DMS79 treated with DMSO at 0.1 percent for 48 hours (cell line): ENCODE measurements around the gene CAMTA1.

Experiments
- DNase-seq: peaks from one replicate; lab custom pipeline; 2025; lab: John Stamatoyannopoulos, UW

The CAMTA1 gene

DNA sequence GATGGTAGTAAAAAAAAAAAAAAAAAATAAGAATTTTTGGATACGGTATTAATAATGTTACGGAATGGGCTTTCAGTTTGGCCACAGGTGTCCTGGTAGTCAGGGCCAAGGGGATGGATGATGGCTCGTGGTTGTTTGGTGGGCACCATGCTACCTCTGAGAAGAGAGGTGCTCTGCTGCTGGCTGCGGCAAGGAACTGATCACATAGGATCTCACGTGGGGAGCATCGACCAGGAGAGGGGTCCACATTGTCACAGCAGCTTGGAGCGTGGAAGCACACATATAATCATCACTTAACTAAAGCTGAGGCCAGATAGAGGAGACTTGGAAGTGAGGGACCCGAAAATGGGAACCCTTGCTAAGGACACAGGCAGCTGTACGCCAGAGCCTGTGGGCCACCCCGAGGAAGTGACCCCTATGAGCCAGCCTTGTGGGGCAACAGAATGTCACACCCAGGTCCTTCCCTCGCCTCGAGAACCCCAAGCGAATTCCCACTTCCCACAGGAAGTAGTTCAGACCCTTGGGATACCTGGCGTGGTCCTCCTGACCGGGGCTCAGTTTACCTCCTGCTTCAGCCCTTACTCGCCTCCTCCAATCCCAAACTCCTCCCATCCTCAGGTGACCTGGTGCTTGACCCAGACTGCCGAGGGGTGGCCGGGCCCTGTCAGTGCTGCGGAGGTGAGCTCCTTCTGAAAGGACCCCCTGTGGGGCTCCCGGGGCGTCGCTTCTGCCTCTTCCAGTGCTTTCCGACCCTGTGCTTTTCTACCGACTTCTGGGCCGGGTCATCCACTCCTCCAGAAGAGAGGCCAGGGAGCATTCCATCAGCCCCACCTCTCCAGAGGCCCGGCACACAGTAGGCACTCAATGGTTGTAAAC is 222.0 kb downstream of the CAMTA1 start:
- no peak for DNase-seq

DNA sequence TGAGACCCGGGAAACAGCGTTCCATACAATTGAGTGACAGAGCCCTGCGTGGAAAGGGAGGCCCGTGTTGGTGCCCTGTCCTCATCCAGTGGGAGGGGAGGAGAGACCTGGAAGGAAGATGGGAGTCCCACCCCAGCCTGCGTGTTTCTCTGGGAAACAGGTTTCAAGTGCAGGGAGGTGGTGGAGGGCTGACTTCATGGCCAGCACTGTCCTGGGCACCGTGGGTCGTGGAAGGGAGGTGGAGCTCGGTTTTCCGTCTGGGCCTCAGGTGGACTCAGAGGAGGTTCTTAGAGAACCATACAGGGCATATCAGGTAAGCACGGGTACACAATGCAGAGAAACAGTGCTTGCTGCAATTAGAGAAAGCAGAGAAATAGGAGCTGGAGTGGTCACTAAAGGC is 222.6 kb downstream of the CAMTA1 start:
- DNase-seq = no peak

DNA sequence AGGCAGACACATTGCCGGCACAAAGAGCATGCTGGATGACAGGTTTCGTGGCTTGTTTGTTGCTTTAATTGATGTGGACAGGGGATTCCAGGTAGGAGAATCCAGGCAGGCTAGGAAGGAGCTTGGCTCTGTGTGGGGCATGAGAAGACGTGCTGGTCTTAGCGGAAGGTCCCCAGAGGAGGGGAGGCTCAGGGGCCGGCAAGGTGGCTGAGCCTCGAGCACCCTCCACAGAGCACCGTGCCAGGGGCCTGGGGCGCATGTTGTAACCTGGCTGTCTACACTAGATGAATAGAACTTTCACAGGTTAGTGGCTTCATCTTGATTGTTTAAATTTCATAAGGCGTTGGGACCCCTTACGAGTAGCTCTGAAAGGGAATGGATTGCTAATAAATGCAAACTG is 223.1 kb downstream of the CAMTA1 start:
- no peak for DNase-seq

DNA sequence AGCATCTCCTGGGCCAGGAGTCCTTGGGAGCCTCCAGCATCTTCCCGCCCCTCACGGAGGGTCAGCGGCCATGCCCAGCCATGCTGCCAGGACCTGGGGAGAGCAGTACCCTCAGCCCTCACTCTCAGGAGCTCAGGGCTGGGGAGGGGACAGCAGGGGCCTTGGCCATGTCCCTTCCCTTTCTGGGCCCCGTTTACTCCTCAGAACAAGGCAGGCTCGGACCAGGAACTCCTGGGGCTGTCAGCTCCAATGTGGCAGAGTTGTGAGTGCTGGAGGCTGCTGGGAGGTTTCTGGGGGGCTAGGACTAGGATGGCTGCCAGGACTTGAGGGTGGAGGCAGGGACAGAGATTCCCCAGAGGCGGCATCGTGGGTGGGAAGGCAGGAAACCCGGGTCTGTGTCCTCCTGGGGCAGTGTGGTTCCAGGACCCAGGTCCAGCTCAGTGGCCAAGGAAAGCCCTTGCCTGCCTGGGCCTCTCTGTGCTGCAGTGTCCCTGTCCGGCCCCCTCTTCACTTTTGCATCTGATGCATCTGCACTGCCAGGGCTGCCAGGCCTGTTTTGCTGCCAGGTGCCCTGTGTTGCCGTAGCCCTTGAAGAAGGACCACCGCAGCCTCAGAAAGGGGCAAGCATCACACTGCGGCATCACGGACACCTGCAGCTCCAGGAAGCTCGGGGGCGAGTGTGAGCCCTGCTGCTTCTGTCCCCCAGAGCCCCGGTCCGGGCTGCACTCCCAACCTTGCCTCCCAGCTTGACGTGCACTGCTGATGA is 223.9 kb downstream of the CAMTA1 start:
- DNase-seq = no peak

DNA sequence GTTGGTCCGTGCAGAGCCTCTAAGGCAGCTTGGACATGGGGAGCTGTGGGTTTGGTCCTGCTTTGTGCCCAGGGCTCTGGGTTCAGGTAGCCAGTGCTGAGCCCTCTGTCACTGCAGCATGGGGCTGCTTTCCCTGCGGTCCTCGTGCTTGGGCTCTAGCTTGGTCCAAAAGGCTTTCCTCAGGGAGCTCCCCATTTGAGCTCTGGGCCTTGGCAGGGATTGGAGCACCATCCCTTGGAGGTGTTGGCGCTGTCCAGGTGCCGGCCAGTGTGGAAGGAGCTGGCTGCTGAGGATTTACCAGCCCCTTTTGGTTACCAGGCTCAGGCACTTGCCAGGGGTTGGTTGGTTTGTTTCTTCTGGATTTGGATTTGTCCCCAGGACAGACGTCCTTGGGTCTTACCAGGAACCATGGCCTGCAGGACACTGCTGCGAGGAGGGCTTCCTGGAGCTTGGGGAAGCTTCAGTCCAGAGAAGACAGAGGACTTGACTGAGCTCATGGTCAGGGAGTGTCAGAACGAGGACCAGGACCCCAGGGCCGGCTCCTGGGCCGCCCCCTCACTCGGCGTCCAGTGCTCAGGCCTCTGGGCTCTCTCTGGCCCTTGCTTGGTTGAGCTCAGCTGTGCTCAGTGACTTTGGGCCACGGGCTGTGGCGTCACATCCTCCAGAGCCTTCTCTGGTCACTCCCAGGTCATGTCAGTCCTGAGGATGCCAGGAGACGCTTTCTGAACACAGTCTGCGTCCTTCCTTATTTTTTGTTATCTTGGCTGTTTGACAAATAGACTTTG is 224.7 kb downstream of the CAMTA1 start:
- DNase-seq = no peak

DNA sequence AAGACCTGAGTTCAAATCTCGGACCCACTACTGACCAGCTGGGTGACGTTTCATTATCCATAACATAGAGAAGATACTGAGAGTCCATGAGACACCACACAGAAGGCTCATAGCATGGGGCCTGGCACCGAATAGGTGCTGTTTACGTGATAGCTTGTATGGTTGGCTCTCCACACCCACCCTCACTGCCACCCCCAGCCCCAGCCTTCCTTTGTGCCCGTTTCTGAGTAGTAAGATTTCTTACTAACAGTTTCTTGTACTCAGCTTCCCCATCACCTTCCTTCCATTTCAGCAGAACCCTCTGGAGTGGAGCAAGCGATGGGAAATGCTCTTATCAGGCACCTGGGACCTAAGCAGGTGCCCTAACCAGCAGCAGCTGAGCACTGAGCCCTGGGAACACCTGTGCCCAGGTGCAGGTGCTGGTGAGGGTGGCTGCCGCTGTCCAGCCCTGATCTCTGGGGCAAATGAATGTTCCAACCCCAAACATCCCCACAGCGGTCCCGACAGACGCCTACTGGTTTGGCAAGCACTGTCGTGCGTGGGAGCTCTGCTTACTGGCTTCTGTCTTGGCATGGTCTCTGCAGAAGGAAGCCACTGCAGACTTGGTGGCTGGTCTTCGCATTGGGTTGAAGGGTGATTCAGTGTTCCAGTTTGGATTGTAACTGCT is 225.4 kb downstream of the CAMTA1 start:
- DNase-seq = no peak

DNA sequence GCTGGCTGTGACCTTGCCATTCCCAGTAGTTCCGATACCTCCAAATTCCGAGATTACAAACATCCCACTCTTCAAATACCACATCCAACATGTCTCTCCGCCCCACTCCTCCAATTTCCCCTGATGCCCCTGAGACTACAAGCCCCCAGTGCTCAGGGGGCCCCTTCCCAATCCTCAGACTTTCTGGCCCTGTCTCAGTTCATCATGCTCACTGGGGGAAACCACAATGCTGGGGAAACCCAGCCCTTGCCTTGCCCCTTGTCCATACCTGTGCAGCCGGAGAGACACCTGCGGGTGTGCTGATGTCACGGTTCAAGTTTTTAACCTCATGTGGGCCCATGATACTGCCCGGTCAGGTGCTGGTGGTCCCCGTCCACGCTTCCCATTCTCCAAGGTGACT is 226.6 kb downstream of the CAMTA1 start:
- DNase-seq = no peak

DNA sequence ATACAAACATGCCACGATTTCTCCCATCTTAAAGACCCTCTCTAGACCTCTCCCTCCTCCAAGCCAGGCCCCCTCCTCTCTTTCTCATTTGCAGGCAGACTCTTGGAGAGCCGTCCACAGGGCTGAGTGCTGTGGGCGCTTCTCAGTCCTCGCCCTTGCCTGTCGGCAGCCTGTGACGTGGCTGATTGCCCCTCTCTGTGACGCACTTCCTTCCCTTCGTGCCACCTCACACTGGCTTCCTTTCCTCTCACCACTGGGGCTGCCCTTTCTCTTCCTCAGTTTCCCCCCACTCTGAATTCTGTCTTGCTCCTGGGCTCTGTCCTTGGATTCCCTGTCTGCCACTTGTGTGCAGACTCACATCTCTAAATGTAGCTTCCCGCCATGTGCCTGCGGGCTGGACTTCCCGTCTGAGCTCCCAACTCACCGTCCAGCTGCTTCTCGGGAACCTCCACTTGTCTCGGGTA is 227.2 kb downstream of the CAMTA1 start:
- DNase-seq = no peak

GRCh38 chr1:7013833-7014639 is 228.8 kb downstream of the CAMTA1 start:
- DNase-seq = no peak

- no peak for DNase-seq
These were observed 229.3 kb downstream of the CAMTA1 start for GRCh38 chr1:7014640-7014930.

DNA sequence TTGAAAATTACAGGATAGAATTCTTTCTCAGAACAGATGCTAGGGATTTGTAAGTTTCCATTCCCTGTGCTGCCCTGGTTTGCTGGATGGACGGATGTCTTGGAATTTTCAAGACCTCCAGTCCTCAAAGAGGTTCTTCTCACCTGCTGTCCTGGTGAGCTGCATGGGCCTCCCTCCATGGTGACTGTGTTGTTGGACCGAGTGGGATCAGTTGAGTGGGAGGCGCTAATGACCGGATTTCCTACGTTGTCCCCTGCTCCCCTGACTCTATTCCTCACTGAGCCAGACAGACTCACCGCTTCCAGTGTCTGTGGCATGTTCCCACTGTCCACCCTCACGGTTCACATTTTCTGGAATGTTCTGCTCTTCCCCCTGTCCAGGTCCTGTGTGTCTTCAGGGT is 229.8 kb downstream of the CAMTA1 start:
- no peak for DNase-seq

DNA sequence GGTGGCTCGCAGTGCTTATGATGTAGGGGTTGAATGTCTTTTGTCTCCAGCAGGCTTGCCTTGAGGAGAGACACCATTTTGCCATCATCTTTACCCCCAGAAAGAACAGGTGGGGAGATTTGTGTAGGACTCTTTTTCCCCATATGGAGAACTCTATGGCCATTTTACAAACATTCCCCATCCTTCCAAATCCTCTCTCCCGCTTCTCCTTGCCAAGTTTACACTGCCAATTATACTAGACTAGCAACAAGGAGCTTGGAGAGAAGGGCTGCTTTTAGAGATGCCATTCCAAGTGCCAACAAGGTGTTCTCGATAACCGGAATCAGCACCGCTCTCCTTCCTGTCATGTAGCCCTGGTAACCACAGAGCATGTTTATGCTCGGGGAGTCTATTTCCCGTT is 233.1 kb downstream of the CAMTA1 start:
- DNase-seq = no peak

GRCh38 chr1:7018826-7019225 is 233.6 kb downstream of the CAMTA1 start:
- DNase-seq = no peak

GRCh38 chr1:7019510-7019909 is 234.3 kb downstream of the CAMTA1 start:
- DNase-seq = no peak

GRCh38 chr1:7022058-7022457 is 236.8 kb downstream of the CAMTA1 start:
- DNase-seq = no peak

DNA sequence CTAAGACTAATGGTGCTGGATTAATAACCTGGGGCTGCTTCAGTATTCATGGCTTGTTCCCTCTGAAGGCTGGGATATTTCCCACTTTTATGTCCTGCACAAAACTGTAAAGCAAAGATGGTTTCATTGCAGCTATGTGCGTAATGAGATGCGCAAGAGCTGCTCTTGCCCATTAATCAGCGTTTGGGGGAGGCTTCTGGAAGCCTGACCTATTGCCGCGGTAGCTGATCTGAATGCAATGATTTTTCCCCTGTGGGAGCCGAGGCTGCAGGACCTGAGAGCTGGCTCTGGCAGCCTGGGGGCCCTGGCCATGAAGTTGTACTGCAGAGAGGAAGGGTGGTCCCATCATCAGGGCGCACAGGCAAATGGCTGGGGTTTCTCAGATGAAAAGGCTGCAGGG is 239.8 kb downstream of the CAMTA1 start:
- DNase-seq = no peak

- DNase-seq = no peak
These were observed 240.9 kb downstream of the CAMTA1 start for GRCh38 chr1:7026169-7026568.

DNA sequence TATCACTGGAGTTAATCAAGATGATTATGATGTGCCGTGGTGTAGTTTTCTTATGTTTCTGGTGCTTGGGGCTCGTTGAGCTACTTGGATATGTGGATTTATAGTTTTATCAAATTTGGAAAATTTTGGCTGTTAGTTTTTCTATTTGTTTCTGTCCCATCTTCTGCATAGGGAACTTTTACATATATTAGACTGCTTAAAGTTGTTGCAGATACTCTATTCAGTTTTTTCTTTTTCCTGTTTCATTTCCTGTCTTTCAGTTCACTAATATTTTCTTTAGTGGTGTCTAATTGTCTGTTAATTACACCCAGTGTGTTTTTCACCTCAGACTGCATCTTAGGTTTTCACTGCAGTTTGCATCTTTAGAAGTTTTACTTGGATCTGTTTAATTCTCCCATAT is 247.7 kb downstream of the CAMTA1 start:
- DNase-seq = no peak

GRCh38 chr1:7036386-7036785 is 251.1 kb downstream of the CAMTA1 start:
- DNase-seq = no peak

- no peak for DNase-seq
These were observed 254.5 kb downstream of the CAMTA1 start for GRCh38 chr1:7039590-7040220.
